Stimulated activated CD4-positive, alpha-beta T cell treated with anti-CD3 and anti-CD28 coated beads, Interleukin-1b, Interleukin-23, amount 100 ng/mL, for 48 hours (primary cell): ENCODE data around the gene LGALS1.
"Not testable (repeated sequence)": the region's sequence is repeated elsewhere in the genome, so short reads cannot be mapped to it uniquely, and the experiment has no call there.

ENCODE experiments used
- DNase-seq: peaks from one replicate; pipeline ENCODE4 v3.0.0-alpha.2; 2020

The LGALS1 gene

GRCh38 chr22:37639771-37640590, 35.5 kb upstream of the LGALS1 start:
- no peak for DNase-seq

- no peak for DNase-seq
These were observed 34.6 kb upstream of the LGALS1 start for GRCh38 chr22:37640591-37641560.

- DNase-seq, result no peak
These were observed 33.9 kb upstream of the LGALS1 start for GRCh38 chr22:37641561-37641949.

GRCh38 chr22:37643225-37643847, 32.1 kb upstream of the LGALS1 start:
- peak; percentile 84 for DNase-seq

GRCh38 chr22:37647317-37647716, 28.1 kb upstream of the LGALS1 start:
- DNase-seq, result no peak

- no peak for DNase-seq
These were observed 27.5 kb upstream of the LGALS1 start for GRCh38 chr22:37647928-37648327.

GRCh38 chr22:37650463-37651136, 24.8 kb upstream of the LGALS1 start:
- DNase-seq, result no peak

GRCh38 chr22:37654563-37655251, 20.7 kb upstream of the LGALS1 start:
- no peak for DNase-seq

- no peak for DNase-seq
These were observed 20.2 kb upstream of the LGALS1 start for GRCh38 chr22:37655252-37655563.

- not testable (repeated sequence) for DNase-seq
These were observed 18.9 kb upstream of the LGALS1 start for GRCh38 chr22:37656583-37656982.

- DNase-seq, result no peak
These were observed 17.8 kb upstream of the LGALS1 start for GRCh38 chr22:37657590-37658132.

- DNase-seq, result peak; percentile 98
These were observed 17.0 kb upstream of the LGALS1 start, which contains the start of gene PDXP for GRCh38 chr22:37658133-37659065. Gene PDXP (plus strand): TSS chr22:37658723. CDS start chr22:37658783, 60 bp downstream.

GRCh38 chr22:37659066-37659896, 16.2 kb upstream of the LGALS1 start:
- no peak for DNase-seq

- DNase-seq, result no peak
These were observed 15.3 kb upstream of the LGALS1 start for GRCh38 chr22:37659897-37660708.

- no peak for DNase-seq
These were observed 14.8 kb upstream of the LGALS1 start for GRCh38 chr22:37660709-37661045.

GRCh38 chr22:37661160-37661924, 14.1 kb upstream of the LGALS1 start:
- DNase-seq, result no peak

GRCh38 chr22:37662039-37662438, 13.4 kb upstream of the LGALS1 start:
- DNase-seq, result no peak

- DNase-seq, result no peak
These were observed 11.8 kb upstream of the LGALS1 start for GRCh38 chr22:37663521-37664140.
